ENCODE data around the gene SH2D4B.

DNA sequence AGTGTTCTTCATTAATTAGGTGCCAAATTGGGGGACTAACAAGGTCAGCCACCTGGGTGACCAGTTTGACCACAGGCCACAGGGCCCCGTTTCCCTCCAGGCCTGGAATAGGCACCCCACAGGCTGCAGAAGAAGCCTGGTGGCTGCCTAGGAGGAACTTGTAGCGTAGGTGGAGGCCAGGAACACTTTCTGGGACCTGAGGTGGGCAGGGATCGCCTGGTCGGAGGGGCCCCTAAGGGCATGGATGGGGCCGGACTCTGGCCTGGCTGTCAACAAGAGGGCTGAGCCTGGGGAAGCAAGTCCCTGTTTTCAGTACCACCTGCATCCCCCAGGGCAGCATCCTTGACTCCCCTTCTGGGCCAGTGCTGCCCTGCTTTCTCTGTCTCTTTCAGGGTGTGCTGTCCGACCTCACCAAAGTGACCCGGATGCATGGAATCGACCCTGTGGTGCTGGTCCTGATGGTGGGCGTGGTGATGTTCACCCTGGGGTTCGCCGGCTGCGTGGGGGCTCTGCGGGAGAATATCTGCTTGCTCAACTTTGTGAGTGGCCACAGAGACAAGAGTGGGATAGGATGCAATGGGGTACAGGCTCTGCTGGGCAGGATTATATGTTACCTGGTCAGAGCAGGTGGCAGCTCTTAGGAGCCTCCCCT lies 30.7 kb upstream of the SH2D4B start:
- TF ChIP-seq, protein P1, sequence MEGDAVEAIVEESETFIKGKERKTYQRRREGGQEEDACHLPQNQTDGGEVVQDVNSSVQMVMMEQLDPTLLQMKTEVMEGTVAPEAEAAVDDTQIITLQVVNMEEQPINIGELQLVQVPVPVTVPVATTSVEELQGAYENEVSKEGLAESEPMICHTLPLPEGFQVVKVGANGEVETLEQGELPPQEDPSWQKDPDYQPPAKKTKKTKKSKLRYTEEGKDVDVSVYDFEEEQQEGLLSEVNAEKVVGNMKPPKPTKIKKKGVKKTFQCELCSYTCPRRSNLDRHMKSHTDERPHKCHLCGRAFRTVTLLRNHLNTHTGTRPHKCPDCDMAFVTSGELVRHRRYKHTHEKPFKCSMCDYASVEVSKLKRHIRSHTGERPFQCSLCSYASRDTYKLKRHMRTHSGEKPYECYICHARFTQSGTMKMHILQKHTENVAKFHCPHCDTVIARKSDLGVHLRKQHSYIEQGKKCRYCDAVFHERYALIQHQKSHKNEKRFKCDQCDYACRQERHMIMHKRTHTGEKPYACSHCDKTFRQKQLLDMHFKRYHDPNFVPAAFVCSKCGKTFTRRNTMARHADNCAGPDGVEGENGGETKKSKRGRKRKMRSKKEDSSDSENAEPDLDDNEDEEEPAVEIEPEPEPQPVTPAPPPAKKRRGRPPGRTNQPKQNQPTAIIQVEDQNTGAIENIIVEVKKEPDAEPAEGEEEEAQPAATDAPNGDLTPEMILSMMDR (IDR thresholded peaks at IDR 0.05; ENCODE audit: poor library complexity): no peak
- no peak for TF ChIP-seq EZH2phosphoT487 (IDR thresholded peaks at IDR 0.05; ENCODE audit: low read depth, severe bottlenecking, unreplicated experiment)

Data from hepatocyte (in vitro differentiated cells).